A204.1 (cell line): ENCODE results near the gene GPC1.
A peak's percentile ranks its signal among the peaks of the same experiment; 100 is the strongest.
"Not testable (repeated sequence)": the region's sequence is repeated elsewhere in the genome, so short reads cannot be mapped to it uniquely, and the experiment has no call there.

ENCODE experiments used
- FAIRE-seq: peaks from 2 replicates; lab custom pipeline; 2012; peaks lifted over from hg19 to GRCh38; lab: Jason Lieb, UNC

The GPC1 gene

GRCh38 chr2:240467659-240468302 is 32.3 kb downstream of the GPC1 start:
- no peak for FAIRE-seq

GRCh38 chr2:240468303-240469238 is 33.1 kb downstream of the GPC1 start:
- no peak for FAIRE-seq

GRCh38 chr2:240469239-240469636 is 33.8 kb downstream of the GPC1 start:
- FAIRE-seq: no peak

- no peak for FAIRE-seq
Observed at GRCh38 chr2:240469740-240470139, 34.3 kb downstream of the GPC1 start.

- no peak for FAIRE-seq
Observed at GRCh38 chr2:240472078-240472790, 36.8 kb downstream of the GPC1 start.

GRCh38 chr2:240473211-240473610 is 37.7 kb downstream of the GPC1 start:
- peak; percentile 68 for FAIRE-seq

GRCh38 chr2:240477916-240478315 is 42.5 kb downstream of the GPC1 start:
- no peak for FAIRE-seq

- no peak for FAIRE-seq
Observed at GRCh38 chr2:240478346-240479110, 43.1 kb downstream of the GPC1 start.

GRCh38 chr2:240479111-240479501 is 43.6 kb downstream of the GPC1 start:
- no peak for FAIRE-seq

- FAIRE-seq: no peak
Observed at GRCh38 chr2:240480834-240481623, 45.6 kb downstream of the GPC1 start.

- no peak for FAIRE-seq
Observed at GRCh38 chr2:240481720-240482119, 46.3 kb downstream of the GPC1 start.

GRCh38 chr2:240482141-240482540 is 46.7 kb downstream of the GPC1 start:
- FAIRE-seq: no peak

GRCh38 chr2:240491483-240491882 is 56.0 kb downstream of the GPC1 start:
- no peak for FAIRE-seq

- FAIRE-seq: no peak
Observed at GRCh38 chr2:240494194-240494793, 58.8 kb downstream of the GPC1 start.

GRCh38 chr2:240494942-240495341 is 59.5 kb downstream of the GPC1 start:
- FAIRE-seq: not testable (repeated sequence)

GRCh38 chr2:240497082-240497481 is 61.6 kb downstream of the GPC1 start:
- not testable (repeated sequence) for FAIRE-seq

- no peak for FAIRE-seq
Observed at GRCh38 chr2:240498171-240498957, 62.9 kb downstream of the GPC1 start.

- no peak for FAIRE-seq
Observed at GRCh38 chr2:240498958-240499260, 63.4 kb downstream of the GPC1 start.

GRCh38 chr2:240499309-240500301 is 64.1 kb downstream of the GPC1 start:
- FAIRE-seq: no peak
